HFFc6 (cell line): Measurements from ENCODE around the gene KRT74. TPM values are rescaled to one million over a fixed set of nuclear protein-coding genes. Genes with fewer than 3 reads are reported as not detected.

Experiments used
- DNase-seq: peaks from one replicate; pipeline ENCODE4 v3.0.0-alpha.2; 2018
- H3K27ac Mint-ChIP-seq: 2 replicates; pipeline ENCODE4 v1.8.0; 2020; ENCODE audit warnings: mild to moderate bottlenecking, mixed read lengths
- H3K27me3 Mint-ChIP-seq: 2 replicates; pipeline ENCODE4 v1.8.0; 2021; ENCODE audit warnings: mild to moderate bottlenecking, moderate library complexity, mixed read lengths; ENCODE audit not compliant: insufficient read depth
- H3K36me3 Mint-ChIP-seq: 2 replicates; pipeline ENCODE4 v1.8.0; 2021; ENCODE audit warnings: low read depth, mixed read lengths
- H3K4me1 Mint-ChIP-seq: 2 replicates; pipeline ENCODE4 v1.8.0; 2020; ENCODE audit warnings: low read depth, mixed read lengths
- H3K4me3 Mint-ChIP-seq: 2 replicates; pipeline ENCODE4 v1.8.0; 2020; ENCODE audit warnings: mild to moderate bottlenecking, moderate library complexity, mixed read lengths
- H3K9me3 Mint-ChIP-seq: 2 replicates; pipeline ENCODE4 v1.8.0; 2020; ENCODE audit warnings: mild to moderate bottlenecking, mixed read lengths
- total RNA-seq, 6 experiments: library from RNA; stranded (reverse); fragmentation: NEBNext Ultra II Directional; extraction: Animal tissue kit (Norgen Biotek cat#: 25700); gene quantifications; 2 replicates in 1 of 6; 3 replicates in 5 of 6; pipeline ENCODE4 v1.2.3, GENCODE V29; 2021
- TF ChIP-seq, protein P1 (sequence below): fragments of 200-600 bp; sonication (generic); IDR thresholded peaks from 2 replicates; pipeline ENCODE4 v1.5.0; 2021; ENCODE audit warnings: antibody characterized with exemption, mild to moderate bottlenecking

The KRT74 gene
- total RNA-seq, 6 experiments from 2014 or later: not detected

DNA sequence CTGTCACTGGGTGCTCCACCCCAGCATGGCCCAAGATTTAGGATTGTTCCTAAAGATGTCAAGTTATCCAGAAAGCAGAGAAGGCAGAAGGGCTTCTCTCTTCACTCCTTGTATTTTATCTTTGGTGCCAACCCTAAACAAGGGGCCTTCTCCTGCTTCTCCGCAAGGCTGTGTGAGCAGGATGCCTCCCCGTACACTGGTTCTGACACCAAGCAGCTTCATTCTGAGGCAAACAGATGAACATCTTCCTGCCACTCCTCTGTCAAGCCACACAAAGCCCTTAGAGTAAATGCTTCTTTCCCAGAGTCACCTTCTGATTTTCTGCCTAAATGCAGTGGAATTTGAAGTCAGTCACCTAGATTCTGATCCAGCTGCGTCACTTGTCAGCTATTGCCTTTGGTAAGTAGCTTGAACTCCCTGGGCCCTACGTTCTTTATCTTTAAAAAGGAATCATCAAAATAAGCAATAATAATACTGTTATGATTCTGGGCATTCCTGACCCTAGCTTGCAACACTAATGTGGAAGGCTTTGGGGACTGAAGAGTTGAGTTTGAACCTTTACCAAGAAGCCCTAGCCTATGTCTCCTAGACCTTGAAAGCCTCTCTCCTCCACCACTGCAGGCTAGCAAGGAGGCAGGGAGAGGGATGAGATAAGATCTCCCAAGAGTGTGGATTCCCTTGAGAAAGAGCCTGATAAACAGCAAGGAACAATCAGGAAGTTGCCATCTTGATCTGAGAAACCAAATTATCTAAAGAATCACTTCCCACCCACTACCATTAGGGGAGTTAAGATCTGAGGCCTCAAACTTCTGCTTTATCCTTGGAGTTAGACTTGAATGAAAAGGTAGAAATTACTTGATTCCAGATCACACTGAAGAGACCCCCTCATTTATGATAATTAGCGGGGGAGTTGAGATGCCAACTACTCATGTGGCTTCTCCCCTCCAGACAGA lies 39.1 kb upstream of the KRT74 start:
- H3K36me3 Mint-ChIP-seq: no peaks in the 10 kb centered on the region
- H3K27me3 Mint-ChIP-seq: peaks cover 66% of the 10 kb centered on the region
- H3K9me3 Mint-ChIP-seq: no peaks in the 10 kb centered on the region
- no peak overlapping the region for H3K27ac Mint-ChIP-seq
- TF ChIP-seq, protein P1, sequence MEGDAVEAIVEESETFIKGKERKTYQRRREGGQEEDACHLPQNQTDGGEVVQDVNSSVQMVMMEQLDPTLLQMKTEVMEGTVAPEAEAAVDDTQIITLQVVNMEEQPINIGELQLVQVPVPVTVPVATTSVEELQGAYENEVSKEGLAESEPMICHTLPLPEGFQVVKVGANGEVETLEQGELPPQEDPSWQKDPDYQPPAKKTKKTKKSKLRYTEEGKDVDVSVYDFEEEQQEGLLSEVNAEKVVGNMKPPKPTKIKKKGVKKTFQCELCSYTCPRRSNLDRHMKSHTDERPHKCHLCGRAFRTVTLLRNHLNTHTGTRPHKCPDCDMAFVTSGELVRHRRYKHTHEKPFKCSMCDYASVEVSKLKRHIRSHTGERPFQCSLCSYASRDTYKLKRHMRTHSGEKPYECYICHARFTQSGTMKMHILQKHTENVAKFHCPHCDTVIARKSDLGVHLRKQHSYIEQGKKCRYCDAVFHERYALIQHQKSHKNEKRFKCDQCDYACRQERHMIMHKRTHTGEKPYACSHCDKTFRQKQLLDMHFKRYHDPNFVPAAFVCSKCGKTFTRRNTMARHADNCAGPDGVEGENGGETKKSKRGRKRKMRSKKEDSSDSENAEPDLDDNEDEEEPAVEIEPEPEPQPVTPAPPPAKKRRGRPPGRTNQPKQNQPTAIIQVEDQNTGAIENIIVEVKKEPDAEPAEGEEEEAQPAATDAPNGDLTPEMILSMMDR: no peak
- DNase-seq: no peak
- H3K4me3 Mint-ChIP-seq: no peak overlapping the region
- no peaks in the 10 kb centered on the region for H3K4me1 Mint-ChIP-seq

DNA sequence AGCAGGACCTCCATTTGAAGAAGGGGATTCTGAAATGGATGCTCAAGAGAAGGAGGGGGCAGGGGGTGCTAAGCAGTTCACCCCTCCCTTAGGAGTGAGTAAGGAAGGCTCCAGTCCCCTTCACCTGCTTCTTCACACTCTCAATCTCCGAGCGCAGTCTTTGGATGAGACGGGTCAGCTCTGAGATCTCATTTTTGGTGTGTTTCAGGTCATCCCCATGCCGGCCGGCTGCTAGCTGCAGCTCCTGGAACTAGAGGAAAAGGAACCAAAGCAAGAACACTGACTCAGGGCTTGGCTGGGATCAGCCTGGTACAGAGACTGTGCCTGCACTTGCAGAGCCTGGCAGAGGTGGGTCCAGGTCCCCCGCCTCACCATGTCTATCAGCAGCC lies 37.4 kb upstream of the KRT74 start:
- Mint-ChIP-seq H3K9me3 (no peaks in the 10 kb centered on the region), H3K4me3 (no peak overlapping the region), H3K27me3 (peaks cover 58% of the 10 kb centered on the region), H3K36me3 (no peaks in the 10 kb centered on the region), H3K27ac (no peak overlapping the region), H3K4me1 (no peaks in the 10 kb centered on the region)
- TF ChIP-seq, protein P1: no peak
- DNase-seq: no peak

DNA sequence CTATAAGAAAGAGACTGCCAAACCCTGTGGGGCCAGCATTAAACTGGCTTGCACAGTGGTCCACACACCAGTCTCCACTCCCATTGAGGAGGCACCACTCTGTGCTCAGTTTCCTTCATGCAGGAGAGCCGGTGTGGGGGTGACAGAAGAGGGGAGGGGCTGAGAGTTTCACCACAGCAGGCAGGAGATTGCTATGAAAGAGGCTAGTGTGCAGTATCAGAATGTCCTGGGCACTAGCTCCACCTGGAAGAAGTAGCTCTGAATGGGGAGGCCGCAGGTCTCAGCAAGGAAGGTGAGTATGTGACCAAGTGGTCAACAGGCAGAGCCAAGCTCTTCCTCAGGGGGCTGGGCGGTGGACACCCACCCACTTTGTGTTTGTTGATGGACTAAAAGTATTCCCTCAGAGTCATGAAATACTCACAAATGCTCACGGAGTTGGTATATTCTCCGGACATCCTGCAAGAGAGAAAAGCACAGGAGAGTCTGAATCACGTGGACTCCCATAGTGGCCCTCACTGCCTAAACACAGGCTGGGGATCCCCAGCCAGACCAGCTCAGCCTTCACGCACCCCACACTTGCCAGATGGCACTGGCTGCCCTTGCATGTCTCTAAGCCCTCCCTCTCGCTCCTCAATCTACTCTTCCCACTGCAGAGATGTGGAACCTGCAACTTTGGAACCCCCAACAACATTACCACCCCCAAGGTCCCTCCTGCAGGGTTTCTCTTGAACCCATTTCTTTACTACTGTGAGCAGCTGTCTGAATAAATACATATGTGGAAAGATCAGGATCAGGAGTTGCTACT lies 35.4 kb upstream of the KRT74 start:
- no peak for DNase-seq
- Mint-ChIP-seq H3K4me1 (no peaks in the 10 kb centered on the region), H3K27me3 (peaks cover 51% of the 10 kb centered on the region), H3K4me3 (no peak overlapping the region), H3K36me3 (no peaks in the 10 kb centered on the region), H3K27ac (no peak overlapping the region), H3K9me3 (no peaks in the 10 kb centered on the region)
- TF ChIP-seq, protein P1: no peak

DNA sequence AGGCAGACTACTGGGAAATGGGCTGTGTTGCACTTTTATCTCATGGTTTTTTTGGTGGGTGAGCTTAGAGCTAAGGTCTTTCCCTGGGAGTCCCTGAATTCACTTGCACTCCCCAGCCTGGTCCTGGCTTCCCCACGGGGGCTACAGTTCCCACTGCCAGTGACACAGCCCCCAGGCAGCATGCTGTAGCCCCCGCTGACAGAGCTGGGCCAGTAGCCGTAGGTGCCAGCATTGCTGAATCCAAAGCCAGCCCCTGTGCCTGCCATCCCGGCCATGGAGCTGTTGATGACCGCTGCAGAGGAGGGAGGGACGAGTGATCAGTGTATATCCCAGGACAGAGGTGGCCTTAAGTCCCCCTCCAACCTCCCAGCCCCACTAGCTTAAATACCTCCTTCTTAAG lies 34.5 kb upstream of the KRT74 start:
- H3K36me3 Mint-ChIP-seq: no peaks in the 10 kb centered on the region
- no peaks in the 10 kb centered on the region for H3K4me1 Mint-ChIP-seq
- DNase-seq: no peak
- H3K4me3 Mint-ChIP-seq: no peak overlapping the region
- no peak overlapping the region for H3K27ac Mint-ChIP-seq
- TF ChIP-seq, protein P1: no peak
- H3K27me3 Mint-ChIP-seq: peaks cover 47% of the 10 kb centered on the region
- H3K9me3 Mint-ChIP-seq: no peaks in the 10 kb centered on the region

DNA sequence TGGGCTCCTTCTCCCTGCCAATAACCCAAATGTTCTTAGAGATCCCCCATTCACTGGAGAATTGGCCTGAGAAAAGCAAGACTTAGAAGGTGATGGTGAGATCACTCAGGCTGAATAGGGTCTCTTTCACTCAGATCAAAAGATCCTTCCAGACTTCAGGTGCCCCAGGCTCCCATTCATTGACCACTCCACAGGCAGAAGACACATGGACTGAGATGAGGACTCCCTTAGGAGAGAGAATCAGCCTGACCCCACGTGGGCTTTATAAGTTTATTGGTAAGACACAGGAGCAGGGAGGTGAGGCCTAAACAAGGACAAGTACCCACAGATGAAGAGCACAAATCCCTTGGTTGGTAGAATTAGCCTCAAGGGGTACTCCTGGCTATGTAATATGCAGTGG lies 33.7 kb upstream of the KRT74 start:
- no peak overlapping the region for H3K27ac Mint-ChIP-seq
- no peak overlapping the region for H3K4me3 Mint-ChIP-seq
- no peaks in the 10 kb centered on the region for H3K4me1 Mint-ChIP-seq
- H3K27me3 Mint-ChIP-seq: peaks cover 45% of the 10 kb centered on the region
- no peak for DNase-seq
- no peaks in the 10 kb centered on the region for H3K9me3 Mint-ChIP-seq
- no peaks in the 10 kb centered on the region for H3K36me3 Mint-ChIP-seq
- TF ChIP-seq, protein P1: no peak
